Spleen (tissue), 11 donors: ENCODE data around the gene ANXA10. TPM values are rescaled to one million over a fixed set of nuclear protein-coding genes. Genes with fewer than 3 reads are reported as not detected.

ENCODE experiments used
- DNase-seq: peaks from one replicate; pipeline ENCODE4 v3.0.0-alpha.2; 2020
- H3K27ac ChIP-seq, 8 donors: fragments of 200-600 bp; sonication (generic) in 7 of 8; 1 replicate in 4 of 8; 2 replicates in 4 of 8; pipeline versions ENCODE4 v1.5.0 to v1.8.0; 2016 to 2021; ENCODE audit warnings: inconsistent platforms in 4 of 8, mild to moderate bottlenecking in 4 of 8, moderate library complexity in 1 of 8
- H3K27me3 ChIP-seq, 7 donors: fragments of 200-600 bp; sonication (generic) in 6 of 7; replicated peaks in 1 of 7; 1 replicate in 4 of 7; 2 replicates in 3 of 7; pipeline versions ENCODE4 v1.5.0 to v1.8.0; 2016 to 2021; ENCODE audit warnings: inconsistent platforms in 3 of 7, mild to moderate bottlenecking in 1 of 7
- H3K36me3 ChIP-seq, 6 donors: fragments of 200-600 bp; sonication (generic) in 5 of 6; 1 replicate in 4 of 6; 2 replicates in 2 of 6; pipeline versions ENCODE4 v1.5.0 to v1.8.0; 2016 to 2021; ENCODE audit warnings: inconsistent platforms in 2 of 6
- H3K4me1 ChIP-seq, 6 donors: fragments of 200-600 bp; sonication (generic) in 5 of 6; 1 replicate in 3 of 6; 2 replicates in 3 of 6; pipeline versions ENCODE4 v1.5.0 to v1.8.0; 2016 to 2021; ENCODE audit warnings: inconsistent platforms in 3 of 6
- H3K4me3 ChIP-seq, 8 donors: fragments of 200-600 bp; sonication (generic) in 7 of 8; 1 replicate in 4 of 8; 2 replicates in 4 of 8; pipeline versions ENCODE4 v1.5.0 to v1.8.0; 2016 to 2021; ENCODE audit warnings: inconsistent platforms in 4 of 8, mild to moderate bottlenecking in 4 of 8, moderate library complexity in 2 of 8
- H3K9me3 ChIP-seq, 8 donors: fragments of 200-600 bp; sonication (generic) in 7 of 8; 1 replicate in 4 of 8; 2 replicates in 4 of 8; pipeline versions ENCODE4 v1.5.0 to v1.8.0; 2016 to 2021; ENCODE audit warnings: inconsistent platforms in 4 of 8
- CTCF ChIP-seq, 11 experiments: fragments of 200-600 bp in 7 of 11; fragments of 450-650 bp in 4 of 11; sonication (generic) in 4 of 11; IDR thresholded peaks in 8 of 11; conservative IDR thresholded peaks in 3 of 11; 1 replicate in 7 of 11; 2 replicates in 4 of 11; pipeline versions ENCODE4 v1.4.0 to v1.8.0; 2016 to 2021; ENCODE audit warnings: antibody characterized with exemption in 11 of 11, inconsistent platforms in 4 of 11, mild to moderate bottlenecking in 1 of 11
- POLR2A ChIP-seq, 3 donors: fragments of 450-650 bp; IDR thresholded peaks; one replicate each; pipeline ENCODE4 v1.5.1; 2017; ENCODE audit warnings: antibody characterized with exemption in 3 of 3, mild to moderate bottlenecking in 1 of 3
- POLR2AphosphoS5 ChIP-seq, 3 donors: sonication (generic); formaldehyde crosslinking; IDR thresholded peaks; one replicate each; pipeline ENCODE4 v1.5.1; 2017; ENCODE audit warnings: antibody characterized with exemption in 3 of 3
- WGBS, 5 donors: extraction: QIAGEN DNeasy Blood & Tissue Kit in 3 of 5; methylation state at CpG; one replicate each; pipeline versions ENCODE4 v1.1.5 to v1.1.7; 2013 to 2018; 5-methylcytosine and 5-hydroxymethylcytosine counted together
- intact Hi-C: fragments of 100-400 bp; cut with DNase I; formaldehyde crosslinking; loops from one replicate; pipeline ENCODE4 v1.15.0; 2023; ENCODE audit warnings: low total_unique reads
- polyA plus RNA-seq, 3 donors: library from polyadenylated mRNA; stranded (reverse); fragments of 200-250 nt; gene quantifications; one replicate each; pipeline ENCODE4 v1.2.1, GENCODE V29; 2013
- total RNA-seq, 7 donors: library from RNA; depleted of rRNA in 3 of 7; stranded (reverse); fragments of >200 nt in 3 of 7; fragmentation: NEBNext Ultra II Directional in 4 of 7; extraction: Animal tissue kit (Norgen Biotek cat#: 25700) in 4 of 7; gene quantifications; one replicate each; pipeline versions ENCODE4 v1.1.0 to v1.2.1, GENCODE V29; 2016 to 2021
- donor health status: healthy with polysubstance abuse.
- donor health status: DM: no; HTN: no; CAD: no; lungs with moderate emphysema.
- donor health status: DM: no; HTN: no; CAD: no.
- donor health status: Bipolar disorder and iron deficiency.
- donor health status: healthy.
- donor health status: DM: no; HTN: no; CAD: no.
- donor health status: DM: yes; HTN: yes; CAD: no.

ANXA10 gene
- total and polyA plus RNA-seq, 10 donors, result not detected

- H3K4me3 ChIP-seq, result no peak overlapping the region
- WGBS, 5 donors, result 89 to 100% (median 96%) methylated on average over 1 of the region's 1 CpG
- no peak for TF ChIP-seq CTCF (IDR thresholded peaks at IDR 0.05 in 8 of 11, conservative IDR thresholded peaks at IDR 0.05 in 3 of 11)
- TF ChIP-seq POLR2AphosphoS5 (IDR thresholded peaks at IDR 0.05), result no peak
- no peak for TF ChIP-seq POLR2A (IDR thresholded peaks at IDR 0.05)
- H3K27me3 ChIP-seq, result no peaks in the 10 kb centered on the region
- H3K4me1 ChIP-seq, result no peaks in the 10 kb centered on the region
- no peak for DNase-seq
- H3K36me3 ChIP-seq, result peaks cover 2 to 99% (median 57%) of the 10 kb centered on the region in 6 donors
- intact Hi-C loops, result no loop called here
- peaks cover 0 to 10% (median 4%) of the 10 kb centered on the region in 8 donors for H3K9me3 ChIP-seq
- no peak overlapping the region for H3K27ac ChIP-seq
Observed at GRCh38 chr4:168218645-168219044, 126.3 kb downstream of the ANXA10 start.

GRCh38 chr4:168220893-168221292 is 128.6 kb downstream of the ANXA10 start:
- no peak overlapping the region for H3K27ac ChIP-seq
- H3K9me3 ChIP-seq, result no peaks in the 10 kb centered on the region
- no peak for DNase-seq
- intact Hi-C loops, result no loop called here
- TF ChIP-seq POLR2A (IDR thresholded peaks at IDR 0.05), result no peak
- no peak for TF ChIP-seq CTCF (IDR thresholded peaks at IDR 0.05 in 8 of 11, conservative IDR thresholded peaks at IDR 0.05 in 3 of 11)
- no peak for TF ChIP-seq POLR2AphosphoS5 (IDR thresholded peaks at IDR 0.05)
- H3K36me3 ChIP-seq, result peaks cover 2 to 100% (median 66%) of the 10 kb centered on the region in 6 donors
- H3K27me3 ChIP-seq, result no peaks in the 10 kb centered on the region
- no peak overlapping the region for H3K4me3 ChIP-seq
- no peaks in the 10 kb centered on the region for H3K4me1 ChIP-seq

- TF ChIP-seq CTCF (IDR thresholded peaks at IDR 0.05 in 8 of 11, conservative IDR thresholded peaks at IDR 0.05 in 3 of 11) (no peak), POLR2AphosphoS5 (IDR thresholded peaks at IDR 0.05) (no peak), POLR2A (IDR thresholded peaks at IDR 0.05) (no peak)
- DNase-seq, result no peak
- H3K27me3 ChIP-seq, result no peaks in the 10 kb centered on the region
- no peaks in the 10 kb centered on the region for H3K9me3 ChIP-seq
- peaks cover 0 to 100% (median 67%) of the 10 kb centered on the region in 6 donors for H3K36me3 ChIP-seq
- 31 to 38% (median 36%) methylated on average over 2 of the region's 2 CpGs for WGBS, 5 donors
- intact Hi-C loops, result no loop called here
- no peak overlapping the region for H3K4me3 ChIP-seq
- H3K27ac ChIP-seq, result no peak overlapping the region
- H3K4me1 ChIP-seq, result no peaks in the 10 kb centered on the region
Observed at GRCh38 chr4:168221301-168221700, 129.0 kb downstream of the ANXA10 start.

Other genes starting within 250 kb of the ANXA10 start
- 10 to 100 TPM; 32.6 to 56.2 (median 45.2) TPM for gene DDX60, start 226.2 kb downstream of the ANXA10 start, total RNA-seq
- gene DDX60, start 226.2 kb downstream of the ANXA10 start, polyA plus RNA-seq, result 10 to 100 TPM in 2 of 3 donors, 1 to 10 TPM in 1; 7.5 to 10.3 (median 10.1) TPM